ENCODE data around the gene ZNF438.

ZNF438 gene

GRCh38 chr10:30877111-30877510 is 154.6 kb downstream of the ZNF438 start:
- no peak for TF ChIP-seq REST (IDR thresholded peaks at IDR 0.05; ENCODE audit: insufficient read depth in 1 of 2, low read depth in 2 of 2, low read length in 2 of 2)
- TF ChIP-seq FOXP2 (optimal IDR thresholded peaks at IDR 0.05; ENCODE audit: borderline replicate concordance, extremely low read depth, extremely low read length, insufficient read depth): no peak
- TF ChIP-seq TAF1 (IDR thresholded peaks at IDR 0.05; ENCODE audit: borderline replicate concordance, insufficient read depth, low read length): no peak
- TF ChIP-seq SIN3A (IDR thresholded peaks at IDR 0.05; ENCODE audit: borderline replicate concordance, insufficient read depth, low read length): no peak
- TF ChIP-seq POLR2AphosphoS5 (IDR thresholded peaks at IDR 0.05; ENCODE audit: low read depth, low read length): no peak

DNA sequence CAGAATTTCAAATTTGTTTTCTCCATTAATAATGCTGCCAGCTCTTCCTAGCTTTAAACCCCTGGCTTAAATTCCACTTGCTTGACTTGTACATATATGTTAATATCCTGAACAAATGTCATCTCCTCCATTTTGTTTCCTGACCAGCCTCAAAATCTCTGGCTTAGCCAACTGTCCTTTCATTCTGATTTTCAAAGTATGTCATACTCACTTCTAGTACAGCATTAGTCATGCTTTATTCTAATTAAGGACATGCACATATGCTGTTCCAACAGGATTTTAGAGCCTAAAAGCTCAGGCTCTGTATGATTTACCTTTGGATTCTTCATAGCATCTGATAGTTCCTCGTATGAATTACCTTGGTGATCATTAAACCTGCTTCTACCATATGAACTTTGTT is 158.3 kb downstream of the ZNF438 start:
- TF ChIP-seq TAF1 (IDR thresholded peaks at IDR 0.05; ENCODE audit: borderline replicate concordance, insufficient read depth, low read length) (no peak), FOXP2 (optimal IDR thresholded peaks at IDR 0.05; ENCODE audit: borderline replicate concordance, extremely low read depth, extremely low read length, insufficient read depth) (no peak), SIN3A (IDR thresholded peaks at IDR 0.05; ENCODE audit: borderline replicate concordance, insufficient read depth, low read length) (no peak), POLR2AphosphoS5 (IDR thresholded peaks at IDR 0.05; ENCODE audit: low read depth, low read length) (no peak), REST (IDR thresholded peaks at IDR 0.05; ENCODE audit: insufficient read depth in 1 of 2, low read depth in 2 of 2, low read length in 2 of 2) (no peak)

GRCh38 chr10:30870896-30871295 is 160.8 kb downstream of the ZNF438 start:
- TF ChIP-seq TAF1 (IDR thresholded peaks at IDR 0.05; ENCODE audit: borderline replicate concordance, insufficient read depth, low read length) (no peak), REST (IDR thresholded peaks at IDR 0.05; ENCODE audit: insufficient read depth in 1 of 2, low read depth in 2 of 2, low read length in 2 of 2) (no peak), POLR2AphosphoS5 (IDR thresholded peaks at IDR 0.05; ENCODE audit: low read depth, low read length) (no peak), FOXP2 (optimal IDR thresholded peaks at IDR 0.05; ENCODE audit: borderline replicate concordance, extremely low read depth, extremely low read length, insufficient read depth) (no peak), SIN3A (IDR thresholded peaks at IDR 0.05; ENCODE audit: borderline replicate concordance, insufficient read depth, low read length) (no peak)

DNA sequence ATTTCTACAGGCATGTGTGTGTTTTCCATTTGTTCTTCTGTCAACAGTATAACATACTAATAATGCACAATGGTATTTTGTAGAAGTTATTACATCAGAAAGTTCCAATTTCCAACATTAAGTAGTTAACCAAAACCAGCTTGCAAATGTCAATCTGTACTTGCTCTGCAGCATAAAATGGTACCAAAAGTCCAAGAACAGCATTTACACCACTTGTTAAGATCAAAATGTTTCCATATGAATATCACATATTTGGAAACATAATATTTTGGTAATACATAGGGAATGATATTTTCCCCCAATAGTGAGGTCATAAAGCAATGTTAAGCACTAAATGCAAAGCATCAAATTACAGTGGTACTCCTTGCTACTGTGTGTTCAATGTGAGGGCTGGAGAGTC is 162.1 kb downstream of the ZNF438 start:
- no peak for TF ChIP-seq FOXP2 (optimal IDR thresholded peaks at IDR 0.05; ENCODE audit: borderline replicate concordance, extremely low read depth, extremely low read length, insufficient read depth)
- TF ChIP-seq TAF1 (IDR thresholded peaks at IDR 0.05; ENCODE audit: borderline replicate concordance, insufficient read depth, low read length): no peak
- no peak for TF ChIP-seq REST (IDR thresholded peaks at IDR 0.05; ENCODE audit: insufficient read depth in 1 of 2, low read depth in 2 of 2, low read length in 2 of 2)
- no peak for TF ChIP-seq POLR2AphosphoS5 (IDR thresholded peaks at IDR 0.05; ENCODE audit: low read depth, low read length)
- TF ChIP-seq SIN3A (IDR thresholded peaks at IDR 0.05; ENCODE audit: borderline replicate concordance, insufficient read depth, low read length): no peak

DNA sequence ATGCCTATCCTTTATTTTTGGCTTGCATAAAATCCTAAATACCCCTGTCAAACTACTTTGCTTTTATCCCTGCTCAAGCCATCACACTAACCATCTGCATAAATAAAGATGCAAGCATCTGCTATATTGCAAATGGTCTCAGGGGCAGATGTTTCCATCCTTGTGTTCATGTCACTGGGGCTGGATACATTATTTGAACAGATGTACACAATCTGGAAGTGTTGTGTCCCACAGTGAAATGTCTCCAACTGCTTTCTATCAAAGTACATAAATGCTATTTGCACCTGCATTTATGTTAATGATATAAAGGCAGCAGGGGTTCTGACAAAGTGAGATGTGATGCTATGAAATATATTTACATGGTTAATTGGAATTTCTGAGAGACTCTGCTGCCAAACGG is 163.1 kb downstream of the ZNF438 start:
- TF ChIP-seq FOXP2 (optimal IDR thresholded peaks at IDR 0.05; ENCODE audit: borderline replicate concordance, extremely low read depth, extremely low read length, insufficient read depth) (no peak), TAF1 (IDR thresholded peaks at IDR 0.05; ENCODE audit: borderline replicate concordance, insufficient read depth, low read length) (no peak), POLR2AphosphoS5 (IDR thresholded peaks at IDR 0.05; ENCODE audit: low read depth, low read length) (no peak), SIN3A (IDR thresholded peaks at IDR 0.05; ENCODE audit: borderline replicate concordance, insufficient read depth, low read length) (no peak), REST (IDR thresholded peaks at IDR 0.05; ENCODE audit: insufficient read depth in 1 of 2, low read depth in 2 of 2, low read length in 2 of 2) (no peak)
